ENCODE results near the gene PSMD11.
A peak's percentile ranks its signal among the peaks of the same experiment; 100 is the strongest.
"Not testable (repeated sequence)": the region's sequence is repeated elsewhere in the genome, so short reads cannot be mapped to it uniquely, and the experiment has no call there.

Gene PSMD11

GRCh38 chr17:32444301-32445073 lies at the start of gene PSMD11:
Gene PSMD11 (plus strand): TSS chr17:32444510. CDS start chr17:32444524, 14 bp downstream.
- peak; percentile 99 for DNase-seq (ENCODE audit: low read depth, low spot score)

DNA sequence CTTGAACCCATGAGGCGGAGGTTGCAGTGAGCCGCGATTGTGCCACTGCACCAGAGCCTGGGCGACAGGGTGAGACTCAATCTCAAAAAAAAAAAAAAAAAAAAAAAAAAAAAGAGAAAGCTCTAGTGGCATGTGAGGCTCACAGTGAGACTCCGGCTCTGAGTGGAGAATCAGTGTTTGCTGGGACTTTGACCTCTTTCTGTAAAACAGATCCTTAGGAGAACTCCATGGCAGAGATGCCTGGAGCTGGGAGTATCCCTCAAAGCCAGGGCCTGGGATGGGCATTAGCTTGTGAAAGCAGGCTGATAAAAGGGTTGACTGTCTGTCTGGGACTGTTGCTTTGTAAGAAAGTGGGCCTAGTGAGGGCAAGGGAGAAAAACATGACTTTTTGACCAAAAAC lies 48.0 kb upstream of the PSMD11 start:
- no peak for DNase-seq (ENCODE audit: low read depth, low spot score)

- no peak for DNase-seq (ENCODE audit: low read depth, low spot score)
Measured at GRCh38 chr17:32398946-32399345, 45.4 kb upstream of the PSMD11 start.

- DNase-seq (ENCODE audit: low read depth, low spot score), result not testable (repeated sequence)
Measured at GRCh38 chr17:32410085-32410484, 34.2 kb upstream of the PSMD11 start.

DNA sequence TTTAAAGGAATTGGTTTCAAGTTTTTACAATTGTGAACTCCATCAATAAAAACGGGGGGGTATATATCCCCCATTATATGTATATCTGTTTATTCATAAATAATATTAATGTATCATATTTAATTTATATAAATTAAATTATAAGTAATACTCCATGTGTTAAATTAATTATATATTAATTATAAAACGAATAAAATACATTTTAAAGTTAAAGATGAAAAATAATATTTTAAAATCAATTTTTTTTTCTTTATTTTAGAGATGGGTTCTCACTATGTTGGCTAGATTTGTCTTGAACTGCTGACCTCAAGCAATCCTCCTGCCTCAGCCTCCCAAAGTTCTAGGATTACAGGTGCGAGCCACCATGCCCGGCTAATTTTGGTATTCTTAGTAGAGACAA lies 17.4 kb upstream of the PSMD11 start:
- no peak for DNase-seq (ENCODE audit: low read depth, low spot score)

DNA sequence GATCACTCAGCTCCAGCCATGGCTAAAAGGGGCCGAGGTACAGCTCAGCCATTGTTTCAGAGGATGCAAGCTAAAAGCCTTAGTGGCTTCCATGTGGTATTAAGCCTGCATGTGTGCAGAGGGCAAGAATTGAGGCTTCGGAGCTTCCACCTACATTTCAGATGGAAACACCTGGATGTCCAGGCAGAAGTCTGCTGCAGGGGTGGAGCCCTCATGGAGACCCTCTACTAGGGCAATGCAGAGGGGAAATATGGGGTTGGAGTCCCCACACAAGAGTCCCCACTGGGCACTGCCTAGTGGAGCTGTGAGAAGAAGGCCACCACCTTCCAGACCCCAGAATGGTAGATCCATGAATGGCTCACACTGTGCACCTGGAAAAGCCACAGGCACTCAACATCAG lies 14.7 kb upstream of the PSMD11 start:
- DNase-seq (ENCODE audit: low read depth, low spot score), result no peak

- DNase-seq (ENCODE audit: low read depth, low spot score), result no peak
Measured at GRCh38 chr17:32440722-32441121, 3.6 kb upstream of the PSMD11 start.

DNA sequence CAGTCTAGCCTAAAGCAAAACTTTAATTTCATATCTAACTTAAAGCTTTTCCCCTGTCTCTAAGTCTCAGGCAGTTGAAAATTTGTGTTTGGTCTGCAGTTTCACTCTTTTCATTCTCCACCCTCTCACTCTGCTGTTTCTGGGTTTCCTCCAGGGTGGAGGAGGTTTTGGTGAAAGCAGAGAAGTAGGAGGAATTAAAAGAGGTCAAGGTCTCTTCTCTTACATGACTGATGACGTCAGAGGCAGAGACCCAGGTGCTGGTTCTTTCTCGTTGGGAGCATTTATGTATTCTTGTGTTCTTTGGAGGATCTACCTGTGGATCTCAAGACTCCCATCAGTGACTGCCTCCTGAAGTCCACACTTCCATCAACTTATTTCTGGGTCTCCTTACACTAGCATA lies 2.4 kb upstream of the PSMD11 start:
- DNase-seq (ENCODE audit: low read depth, low spot score), result no peak

DNA sequence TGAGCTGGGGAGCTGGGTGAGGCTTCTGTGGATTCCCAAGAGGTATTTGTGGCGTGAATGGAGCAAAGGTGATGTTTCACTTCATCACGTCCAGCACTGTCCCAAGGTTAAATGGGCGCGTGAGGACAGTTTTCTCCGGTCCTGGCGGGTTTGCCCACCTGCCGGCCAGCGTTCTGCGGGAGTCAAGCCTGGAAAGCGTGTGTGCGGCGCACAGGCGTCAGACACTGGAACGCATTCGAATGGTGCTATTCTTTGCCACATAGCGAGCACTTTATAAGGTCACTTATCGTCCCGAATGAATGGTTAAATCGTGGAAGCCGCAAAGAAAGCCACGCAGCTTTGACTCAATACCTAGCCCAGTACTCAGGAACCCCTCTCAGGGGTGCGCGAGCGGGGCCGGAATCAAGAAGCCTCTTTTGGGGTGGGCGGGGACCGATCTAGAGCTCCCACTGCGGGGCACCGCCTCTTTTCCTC lies 446 bp upstream of the PSMD11 start:
- DNase-seq (ENCODE audit: low read depth, low spot score), result no peak

- peak; percentile 77 for DNase-seq (ENCODE audit: low read depth, low spot score)
Measured at GRCh38 chr17:32445074-32445415, 735 bp downstream of the PSMD11 start.

DNA sequence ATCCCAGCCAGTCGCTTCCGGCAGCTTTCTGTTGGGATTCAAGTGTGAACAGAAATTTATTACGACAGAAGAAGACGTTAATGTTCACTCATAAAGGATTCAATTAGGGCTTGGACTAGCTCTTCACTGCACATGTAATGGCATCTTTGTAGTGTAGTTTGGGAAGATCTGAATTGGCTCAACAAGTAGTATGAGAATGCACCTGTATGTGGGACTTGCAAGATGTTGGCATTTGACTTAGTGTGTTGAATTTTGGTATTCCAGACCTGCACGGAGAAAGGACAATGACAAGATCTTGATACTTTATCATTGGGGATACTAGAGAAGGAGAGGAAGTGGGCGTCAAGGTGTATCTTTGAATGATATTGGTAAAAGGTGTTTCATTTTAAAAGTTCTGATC lies 1.2 kb downstream of the PSMD11 start:
- DNase-seq (ENCODE audit: low read depth, low spot score), result no peak

- peak; percentile 20 for DNase-seq (ENCODE audit: low read depth, low spot score)
Measured at GRCh38 chr17:32445971-32446370, 1.7 kb downstream of the PSMD11 start.

GRCh38 chr17:32446949-32447348 lies 2.6 kb downstream of the PSMD11 start:
- no peak for DNase-seq (ENCODE audit: low read depth, low spot score)

DNA sequence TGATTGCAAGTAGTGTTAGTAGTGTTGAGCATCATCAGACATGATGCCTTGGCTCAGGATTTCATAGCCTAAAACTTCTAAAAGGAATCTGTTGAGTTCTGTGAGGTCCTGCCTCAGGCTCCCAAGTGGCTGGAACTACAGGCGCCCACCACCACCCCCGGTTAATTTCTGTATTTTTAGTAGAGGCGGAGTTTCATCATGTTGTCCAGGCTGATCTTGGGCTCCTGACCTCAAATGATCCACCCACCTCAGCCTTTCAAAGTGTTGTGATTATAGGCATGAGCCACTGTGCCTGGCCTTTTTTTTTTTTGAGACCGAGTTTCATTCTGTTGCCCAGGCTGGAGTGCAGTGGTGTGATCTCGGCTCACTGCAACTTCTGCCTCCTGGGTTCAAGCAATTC lies 5.7 kb downstream of the PSMD11 start:
- DNase-seq (ENCODE audit: low read depth, low spot score), result no peak

DNA sequence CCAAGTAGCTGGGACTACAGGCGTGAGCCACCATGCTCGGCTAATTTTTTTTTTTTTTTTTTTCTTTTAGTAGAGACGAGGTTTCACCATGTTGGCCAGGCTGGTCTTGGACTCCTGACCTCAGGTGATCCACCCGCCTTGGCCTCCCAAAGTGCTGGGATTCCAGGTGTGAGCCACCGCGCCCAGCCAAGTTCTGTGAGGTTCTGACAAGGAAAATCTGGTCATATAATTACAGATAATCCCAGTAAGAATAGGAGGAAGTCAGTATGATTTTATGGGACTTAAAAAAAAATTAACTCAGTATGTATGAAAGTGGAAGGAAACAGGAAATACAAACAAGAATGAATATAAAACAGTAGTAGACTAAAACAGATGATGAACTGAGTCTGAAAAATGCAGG lies 6.1 kb downstream of the PSMD11 start:
- DNase-seq (ENCODE audit: low read depth, low spot score), result not testable (repeated sequence)

DNA sequence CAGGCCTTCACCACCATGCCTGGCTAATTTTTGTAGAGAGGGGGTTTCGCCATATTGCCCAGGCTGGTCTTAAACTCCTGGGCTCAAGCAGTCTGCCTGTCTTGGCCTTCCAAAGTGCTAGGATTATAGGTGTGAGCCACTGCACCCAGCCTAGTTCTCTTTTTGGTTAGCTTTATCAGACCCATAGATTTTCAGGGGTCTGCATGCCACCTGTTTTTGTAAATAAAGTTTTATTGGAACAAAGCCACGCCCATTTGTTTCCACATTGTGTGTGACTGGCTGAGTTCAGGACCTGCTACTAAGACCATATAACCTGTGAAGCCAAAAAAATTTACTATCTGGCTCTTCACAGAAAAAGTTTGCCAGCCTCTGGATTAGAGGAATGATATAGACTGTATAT lies 7.6 kb downstream of the PSMD11 start:
- no peak for DNase-seq (ENCODE audit: low read depth, low spot score)

DNA sequence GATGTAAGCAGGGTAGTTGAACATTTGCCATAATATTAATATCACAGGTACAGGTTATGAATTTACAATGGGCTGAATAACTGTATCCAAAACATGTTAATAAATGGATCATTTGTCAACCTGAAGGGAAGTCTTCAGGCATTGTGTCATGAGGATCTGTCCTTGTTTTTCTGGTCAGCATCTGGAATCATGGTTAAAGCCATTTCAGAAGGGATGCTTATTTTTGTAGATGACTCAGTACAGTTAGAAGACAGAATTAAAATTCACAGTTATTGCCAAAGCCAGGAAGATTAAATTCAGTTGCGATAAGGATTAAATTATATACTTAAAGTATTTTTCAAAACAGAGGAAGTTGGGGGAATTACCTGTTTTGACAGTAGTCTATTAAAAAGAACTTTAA lies 8.0 kb downstream of the PSMD11 start:
- DNase-seq (ENCODE audit: low read depth, low spot score), result peak; percentile 12

DNA sequence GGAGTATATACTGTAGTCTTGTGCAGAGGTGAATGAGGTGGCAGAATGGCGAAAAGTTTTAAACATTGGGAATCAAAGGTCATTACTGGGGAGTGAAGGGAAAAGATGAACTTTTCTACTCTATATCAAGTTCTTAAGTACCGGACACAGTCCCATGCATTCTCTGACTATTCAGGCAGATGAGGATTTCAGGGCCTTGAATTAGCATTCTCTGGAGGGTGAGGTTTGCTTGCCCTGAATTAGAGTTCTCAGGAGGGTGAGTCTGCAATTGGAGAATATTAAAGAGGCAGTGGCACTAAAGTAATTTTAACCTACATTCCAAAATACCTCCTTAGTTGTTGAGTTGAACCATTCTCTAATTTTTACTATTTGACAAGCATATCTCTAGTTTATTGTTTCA lies 9.1 kb downstream of the PSMD11 start:
- no peak for DNase-seq (ENCODE audit: low read depth, low spot score)

DNA sequence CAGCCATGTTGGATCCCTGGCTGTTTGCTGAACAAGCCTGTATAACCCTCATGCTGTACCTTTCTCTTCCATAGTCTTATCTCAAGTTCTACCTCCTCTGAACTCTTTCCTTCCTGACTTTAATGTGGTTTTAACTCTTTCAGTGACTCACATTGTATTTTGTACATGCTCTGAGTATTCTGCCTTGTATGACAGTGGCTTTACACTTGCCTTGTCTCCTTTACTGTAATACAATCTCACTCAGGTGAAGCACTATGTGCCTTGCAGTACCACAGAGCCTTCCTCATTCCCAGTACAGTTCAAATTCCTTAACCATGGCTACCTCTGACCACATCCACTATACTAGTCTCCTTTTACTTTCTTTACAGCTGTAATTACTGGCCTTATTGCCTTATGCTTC lies 14.1 kb downstream of the PSMD11 start:
- no peak for DNase-seq (ENCODE audit: low read depth, low spot score)

GRCh38 chr17:32460054-32460453 lies 15.7 kb downstream of the PSMD11 start:
- DNase-seq (ENCODE audit: low read depth, low spot score), result no peak

- no peak for DNase-seq (ENCODE audit: low read depth, low spot score)
Measured at GRCh38 chr17:32461498-32461852, 17.2 kb downstream of the PSMD11 start.

DNA sequence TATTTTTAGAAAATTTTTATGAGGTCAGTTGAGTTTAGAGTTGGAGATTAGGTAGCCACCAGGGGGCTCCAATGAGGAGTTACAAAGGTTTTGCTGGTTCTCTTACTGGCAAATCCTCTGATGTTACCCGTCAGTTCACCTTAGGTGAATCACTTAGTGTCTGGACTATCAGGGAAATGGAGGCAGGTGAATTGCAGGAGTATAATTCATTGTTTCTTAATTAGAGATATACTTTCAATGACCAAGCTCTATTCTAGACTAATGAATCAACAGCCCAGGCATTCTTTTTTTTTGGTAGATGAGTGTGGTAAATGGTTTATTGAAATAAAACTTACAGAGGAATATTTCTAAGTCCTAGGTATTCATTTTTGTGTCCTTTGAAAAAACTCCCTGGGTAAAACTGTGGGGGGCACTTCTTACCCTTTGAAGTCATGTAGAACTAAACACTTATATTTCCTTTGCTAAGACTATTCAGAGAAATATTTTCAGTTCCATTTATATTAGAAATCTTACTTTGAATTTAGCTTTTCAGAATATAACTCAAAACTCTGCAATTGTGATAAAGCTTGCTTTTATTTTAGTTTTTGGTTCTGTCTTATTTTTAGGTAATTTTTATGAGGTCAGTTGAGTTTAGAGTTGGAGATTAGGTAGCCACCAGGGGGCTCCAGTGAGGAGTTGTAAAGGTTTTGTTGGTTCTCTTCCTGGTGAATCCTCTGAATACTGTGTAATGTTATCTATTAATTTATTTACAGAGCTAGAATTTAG lies 17.7 kb downstream of the PSMD11 start:
- DNase-seq (ENCODE audit: low read depth, low spot score), result peak; percentile 69

- DNase-seq (ENCODE audit: low read depth, low spot score), result no peak
Measured at GRCh38 chr17:32463304-32463703, 19.0 kb downstream of the PSMD11 start.

Measured in astrocyte of the hippocampus (primary cell).